GM12801 (cell line): ENCODE data around the gene MED13L.

Experiments used
- CTCF ChIP-seq: IDR thresholded peaks from one replicate; pipeline ENCODE4 v1.5.1; 2011; ENCODE audit warnings: control low read depth; ENCODE audit not compliant: insufficient read length; ENCODE audit errors: extremely low read depth

Gene MED13L

GRCh38 chr12:116273813-116274550 lies 3.5 kb downstream of the MED13L start:
- no peak for TF ChIP-seq CTCF

DNA sequence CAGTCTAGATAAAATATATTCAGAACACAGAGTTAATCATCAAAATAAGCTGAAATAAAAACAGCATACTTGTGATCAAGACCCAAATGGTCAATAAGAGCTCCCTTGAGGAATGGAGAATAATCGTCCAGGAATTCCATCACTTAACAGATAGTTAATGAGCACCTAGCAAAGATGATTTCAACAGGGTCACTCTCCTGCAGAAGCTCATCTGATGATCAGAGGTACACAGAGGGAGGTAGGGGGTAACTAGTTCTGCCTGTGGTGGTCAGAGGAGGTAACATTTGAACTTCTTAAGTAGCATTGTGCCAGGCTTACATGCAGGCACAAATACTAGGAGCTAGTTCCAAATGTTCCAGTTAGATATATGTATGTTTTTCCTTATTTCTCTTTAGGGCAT lies 9.5 kb downstream of the MED13L start:
- TF ChIP-seq CTCF = no peak

GRCh38 chr12:116266631-116267349 lies 10.7 kb downstream of the MED13L start:
- TF ChIP-seq CTCF = no peak

DNA sequence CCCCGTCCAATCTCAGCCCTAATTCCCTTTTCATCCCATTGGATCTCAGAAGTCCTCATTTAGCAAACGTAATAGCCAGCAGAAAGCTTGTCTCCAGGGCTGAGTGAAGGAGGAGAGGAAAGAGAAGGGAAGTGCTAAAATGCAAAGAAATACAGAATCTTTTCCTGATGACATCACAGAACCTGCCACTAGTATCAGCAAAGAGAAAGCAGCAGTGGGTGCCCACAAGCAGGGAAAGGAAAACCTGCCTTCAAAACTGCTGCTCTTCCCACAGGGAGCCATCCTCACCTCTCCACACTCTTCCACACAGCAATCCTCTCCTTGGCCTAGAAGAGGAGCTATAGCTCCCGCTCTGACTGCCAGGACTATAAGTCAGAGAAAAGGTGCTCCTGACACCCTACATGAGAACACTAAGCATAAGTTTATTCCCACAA lies 11.3 kb downstream of the MED13L start:
- no peak for TF ChIP-seq CTCF

DNA sequence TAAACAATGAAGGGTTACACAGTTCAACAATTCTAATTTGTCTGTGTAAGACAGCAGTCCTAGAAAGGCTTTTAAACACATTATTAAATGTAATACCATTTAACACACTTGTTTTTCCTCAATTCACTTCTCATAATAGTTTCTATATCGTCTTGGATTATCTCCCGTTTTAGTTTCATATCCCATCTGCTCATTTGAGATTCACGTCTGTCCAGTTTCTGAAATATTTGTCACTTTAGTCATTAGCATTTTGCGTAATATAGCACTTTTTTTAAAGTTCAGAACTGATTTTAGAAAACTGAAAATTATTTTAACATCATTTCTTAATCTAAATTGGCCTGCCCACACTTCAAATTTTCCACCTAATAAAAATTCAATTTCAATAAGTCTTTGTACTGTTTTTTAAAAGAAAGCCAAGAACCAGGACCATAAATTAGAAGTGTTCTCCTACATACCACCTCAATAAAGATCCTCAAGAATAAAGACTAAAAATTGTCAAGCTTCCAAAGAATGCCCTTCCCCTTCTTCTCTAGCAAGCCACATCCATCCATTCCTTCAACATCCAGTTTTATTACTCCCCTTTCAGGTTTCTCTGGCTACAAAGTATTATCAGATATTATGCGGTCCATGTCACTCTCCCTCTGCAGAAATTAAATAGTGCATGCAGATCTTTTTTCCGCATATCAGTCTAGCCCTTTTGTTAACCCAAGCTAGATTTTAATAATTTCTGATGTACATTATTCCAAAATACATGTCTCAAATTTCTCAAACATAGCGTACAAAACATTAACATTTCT lies 11.9 kb downstream of the MED13L start:
- TF ChIP-seq CTCF = no peak

DNA sequence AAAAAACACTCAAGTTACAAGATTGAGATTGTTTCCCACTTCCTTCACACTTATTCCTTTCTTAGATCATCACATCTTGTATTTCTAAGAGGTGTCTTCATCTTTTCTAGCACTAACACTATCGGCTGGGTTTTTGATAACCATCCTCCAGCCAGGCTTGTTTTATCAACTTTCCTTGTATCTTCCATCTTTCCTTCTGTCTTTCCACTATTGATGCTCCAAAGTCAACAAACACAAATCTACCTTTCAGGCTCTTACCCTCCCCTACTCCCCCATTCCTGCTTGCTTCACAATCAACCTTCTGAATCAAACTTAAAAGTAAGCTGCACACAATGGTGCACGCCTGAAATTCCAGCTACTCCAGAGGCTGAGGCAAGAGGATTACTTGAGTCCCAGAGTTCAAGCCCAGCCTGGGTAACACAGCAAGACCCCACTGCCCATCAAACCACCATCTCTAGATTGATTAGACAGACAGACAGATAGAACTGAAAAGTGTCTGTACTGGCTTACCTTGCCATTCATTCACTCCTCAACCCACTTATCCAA lies 12.9 kb downstream of the MED13L start:
- TF ChIP-seq CTCF = no peak

DNA sequence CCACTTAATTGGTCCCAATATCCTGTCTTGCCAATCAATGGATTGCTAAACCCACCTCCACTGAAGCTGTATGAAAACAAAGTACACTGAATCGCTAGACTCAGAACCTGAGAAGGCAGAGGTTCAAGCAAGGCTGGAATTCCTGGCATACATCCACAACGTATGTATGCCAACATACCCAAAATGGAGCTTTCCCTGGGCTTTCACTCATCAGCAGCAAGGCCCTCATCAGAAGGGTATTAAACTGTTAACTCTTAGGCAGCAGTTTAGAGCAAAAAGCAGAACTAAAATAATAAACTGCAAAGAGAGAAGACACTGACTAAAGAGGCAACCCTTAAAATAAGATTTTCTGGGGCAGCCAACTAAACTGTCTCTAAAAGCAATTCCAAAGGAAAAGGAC lies 13.6 kb downstream of the MED13L start:
- no peak for TF ChIP-seq CTCF
